ENCODE results near the gene GHR.
A peak's percentile ranks its signal among the peaks of the same experiment; 100 is the strongest.

The GHR gene

DNA sequence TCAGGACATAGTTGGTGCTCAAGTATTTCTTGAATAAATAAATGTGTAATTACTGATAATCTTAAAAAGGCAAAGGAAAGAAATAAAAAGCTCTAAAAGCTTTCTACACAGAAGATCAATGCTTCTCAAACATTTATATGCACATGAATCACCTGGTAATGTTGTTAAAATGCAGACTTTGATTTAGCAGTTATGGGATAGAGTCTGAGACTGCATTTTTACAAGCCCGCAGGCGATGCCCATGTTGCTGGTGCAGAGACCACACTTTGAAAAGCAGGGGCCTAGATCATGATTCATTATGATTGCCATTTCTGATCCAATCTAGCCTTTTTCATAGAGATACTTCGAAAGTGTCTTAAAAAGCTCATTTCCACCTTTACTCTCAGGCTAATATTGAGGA lies 329.9 kb downstream of the GHR start:
- in situ Hi-C loops (cut with HindIII; ENCODE audit: low pct_ligation_motif_present, low sequenced_read_pairs) = no loop called here
- Histone ChIP-seq H3K27ac (no peak overlapping the region), H3K36me3 (replicated peaks) (no peaks in the 10 kb centered on the region), H3K4me3 (ENCODE audit: low read depth, low read length) (no peak overlapping the region), H3K27me3 (replicated peaks) (no peaks in the 10 kb centered on the region)
- no peak for DNase-seq
- TF ChIP-seq CTCF (IDR thresholded peaks at IDR 0.05; ENCODE audit: low read depth, low read length, missing control alignments) = no peak

GRCh38 chr5:42756606-42757601 lies 333.7 kb downstream of the GHR start, which contains the start of gene CCDC152:
CCDC152 (plus strand) TSS chr5:42756818; CDS start chr5:42759122, 2,304 bp downstream.
- DNase-seq = peak; percentile 56
- in situ Hi-C loops (cut with HindIII; ENCODE audit: low pct_ligation_motif_present, low sequenced_read_pairs) = no loop called here
- TF ChIP-seq CTCF (IDR thresholded peaks at IDR 0.05; ENCODE audit: low read depth, low read length, missing control alignments) = no peak
- Histone ChIP-seq H3K36me3 (replicated peaks) (no peaks in the 10 kb centered on the region), H3K27ac (no peak within 1 kb of the TSS), H3K27me3 (replicated peaks) (no peaks in the 10 kb centered on the region), H3K4me3 (ENCODE audit: low read depth, low read length) (peak within 1 kb of the TSS; percentile 55)

DNA sequence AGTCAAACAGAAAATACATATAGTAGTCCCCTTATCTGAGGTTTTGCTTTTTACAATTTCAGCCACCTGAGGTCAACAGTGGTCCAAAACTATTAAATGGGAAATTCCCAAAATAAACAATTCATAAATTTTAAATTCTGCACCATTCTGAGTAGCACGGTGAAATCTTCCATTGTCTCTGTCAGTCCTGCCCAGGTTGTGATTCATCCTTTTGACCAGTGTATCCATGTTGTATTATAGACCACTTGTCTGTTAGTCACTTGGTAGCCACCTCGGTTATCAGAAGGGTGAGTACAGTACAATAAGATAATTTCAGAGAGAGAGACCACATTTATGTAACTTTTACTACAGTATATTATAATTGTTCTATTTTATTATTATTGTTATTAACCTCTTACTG lies 336.2 kb downstream of the GHR start:
- H3K4me3 ChIP-seq (ENCODE audit: low read depth, low read length) = no peak overlapping the region
- H3K27ac ChIP-seq = no peak overlapping the region
- no peaks in the 10 kb centered on the region for H3K27me3 ChIP-seq (replicated peaks)
- no peaks in the 10 kb centered on the region for H3K36me3 ChIP-seq (replicated peaks)
- peak; percentile 43 for DNase-seq
- in situ Hi-C loops (cut with HindIII; ENCODE audit: low pct_ligation_motif_present, low sequenced_read_pairs) = no loop called here
- no peak for TF ChIP-seq CTCF (IDR thresholded peaks at IDR 0.05; ENCODE audit: low read depth, low read length, missing control alignments)

DNA sequence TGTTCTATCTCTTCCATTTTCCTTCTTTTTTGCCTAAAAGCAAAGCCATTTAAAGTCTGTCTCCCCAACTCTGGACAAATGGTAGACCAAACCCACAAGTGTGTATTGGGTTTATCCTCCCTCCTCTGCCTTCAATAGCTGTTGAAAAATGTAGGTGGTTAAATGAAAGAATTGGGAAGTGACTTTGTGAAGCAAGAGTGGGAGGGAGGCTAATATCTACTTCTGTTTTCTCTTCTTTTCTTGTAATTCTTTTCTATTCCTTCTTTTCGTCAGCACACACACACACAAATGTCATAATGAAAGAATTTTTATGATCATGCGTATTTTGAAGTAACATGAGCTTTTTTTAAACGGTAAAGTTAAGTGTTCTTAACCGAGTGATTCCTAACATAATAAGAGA lies 337.2 kb downstream of the GHR start:
- Histone ChIP-seq H3K27ac (no peak overlapping the region), H3K36me3 (replicated peaks) (no peaks in the 10 kb centered on the region), H3K27me3 (replicated peaks) (no peaks in the 10 kb centered on the region), H3K4me3 (ENCODE audit: low read depth, low read length) (no peak overlapping the region)
- in situ Hi-C loops (cut with HindIII; ENCODE audit: low pct_ligation_motif_present, low sequenced_read_pairs) = no loop called here
- TF ChIP-seq CTCF (IDR thresholded peaks at IDR 0.05; ENCODE audit: low read depth, low read length, missing control alignments) = no peak
- DNase-seq = no peak

DNA sequence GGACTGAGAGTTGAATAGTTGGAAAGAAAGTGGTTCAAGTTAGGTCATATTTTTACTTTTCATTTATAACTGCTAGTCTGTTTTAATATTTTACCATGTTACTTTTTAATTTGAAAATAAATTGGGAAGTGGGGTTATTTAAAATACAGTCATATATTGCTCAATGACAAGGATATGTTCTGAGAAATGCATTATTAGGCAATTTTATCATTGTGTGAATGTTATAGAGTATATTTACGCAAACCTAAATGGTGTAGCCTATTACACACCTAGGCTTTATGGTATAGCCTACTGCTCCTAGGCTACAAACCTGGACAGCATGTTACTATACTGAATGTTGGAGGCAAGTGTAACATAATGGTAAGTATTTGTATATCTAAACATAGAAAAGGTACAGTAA lies 338.6 kb downstream of the GHR start:
- H3K36me3 ChIP-seq (replicated peaks) = no peaks in the 10 kb centered on the region
- in situ Hi-C loops (cut with HindIII; ENCODE audit: low pct_ligation_motif_present, low sequenced_read_pairs) = no loop called here
- H3K27me3 ChIP-seq (replicated peaks) = no peaks in the 10 kb centered on the region
- no peak for DNase-seq
- H3K4me3 ChIP-seq (ENCODE audit: low read depth, low read length) = no peak overlapping the region
- TF ChIP-seq CTCF (IDR thresholded peaks at IDR 0.05; ENCODE audit: low read depth, low read length, missing control alignments) = no peak
- no peak overlapping the region for H3K27ac ChIP-seq
